T-helper 17 cell (primary cell): ENCODE results near the gene FRMD4A. TPM values are rescaled to one million over a fixed set of nuclear protein-coding genes. Genes with fewer than 3 reads are reported as not detected.

Experiments used
- ATAC-seq: fragments of 150-1000 bp; cut with Tn5 transposase; 2 replicates; pipeline ENCODE4 v1.10.0; 2021; ENCODE audit warnings: mild to moderate bottlenecking, moderate library complexity
- DNase-seq, 3 donors: peaks; one replicate each; pipeline versions ENCODE4 v3.0.0 to v3.0.0-alpha.2; 2020 to 2021
- H3K9me3 ChIP-seq: one replicate; pipeline ENCODE4 v1.7.0; 2013; ENCODE audit warnings: low read length, mild to moderate bottlenecking; ENCODE audit not compliant: control insufficient read depth, poor library complexity, severe bottlenecking
- H3K27ac Mint-ChIP-seq: one replicate; pipeline ENCODE4 v1.8.0; 2022; ENCODE audit warnings: mild to moderate bottlenecking, moderate library complexity, mixed read lengths
- H3K27me3 Mint-ChIP-seq: one replicate; pipeline ENCODE4 v1.8.0; 2022; ENCODE audit warnings: mixed read lengths
- H3K36me3 Mint-ChIP-seq: one replicate; pipeline ENCODE4 v1.8.0; 2022; ENCODE audit warnings: low read depth, mixed read lengths
- H3K4me1 Mint-ChIP-seq: one replicate; pipeline ENCODE4 v1.8.0; 2022; ENCODE audit warnings: mild to moderate bottlenecking, mixed read lengths
- H3K4me3 Mint-ChIP-seq: one replicate; pipeline ENCODE4 v1.8.0; 2022; ENCODE audit warnings: mild to moderate bottlenecking, moderate library complexity, mixed read lengths
- total RNA-seq, 4 donors: library from RNA in 2 of 4; stranded (reverse) in 2 of 4; gene quantifications; one replicate each; pipeline ENCODE4 v1.2.3 and lab custom pipeline; 2022 to 2026

Gene FRMD4A
- total RNA-seq, 2 donors from 2014 or later, result 1.3 to 2.7 TPM

GRCh38 chr10:14299556-14299955, 31.2 kb downstream of the FRMD4A start:
- H3K36me3 Mint-ChIP-seq, result peaks cover 3% of the 10 kb centered on the region
- DNase-seq, result no peak
- no peak overlapping the region for H3K4me3 Mint-ChIP-seq
- no peak for ATAC-seq
- H3K27ac Mint-ChIP-seq, result no peak overlapping the region
- H3K9me3 ChIP-seq, result no peaks in the 10 kb centered on the region
- H3K27me3 Mint-ChIP-seq, result peaks cover 20% of the 10 kb centered on the region
- H3K4me1 Mint-ChIP-seq, result no peaks in the 10 kb centered on the region

- Mint-ChIP-seq H3K27ac (no peak overlapping the region), H3K36me3 (peaks cover 3% of the 10 kb centered on the region), H3K4me3 (no peak overlapping the region), H3K4me1 (no peaks in the 10 kb centered on the region), H3K27me3 (no peaks in the 10 kb centered on the region)
- ATAC-seq, result no peak
- DNase-seq, result no peak
- H3K9me3 ChIP-seq, result no peaks in the 10 kb centered on the region
Observed at GRCh38 chr10:14296065-14296709, 34.5 kb downstream of the FRMD4A start.

GRCh38 chr10:14294347-14295059, 36.2 kb downstream of the FRMD4A start:
- H3K36me3 Mint-ChIP-seq, result peaks cover 3% of the 10 kb centered on the region
- H3K9me3 ChIP-seq, result peaks cover 3% of the 10 kb centered on the region
- ATAC-seq, result no peak
- DNase-seq, result no peak
- H3K27me3 Mint-ChIP-seq, result peaks cover 5% of the 10 kb centered on the region
- no peak overlapping the region for H3K4me3 Mint-ChIP-seq
- H3K4me1 Mint-ChIP-seq, result no peaks in the 10 kb centered on the region
- no peak overlapping the region for H3K27ac Mint-ChIP-seq

- Mint-ChIP-seq H3K4me3 (no peak overlapping the region), H3K36me3 (peaks cover 3% of the 10 kb centered on the region), H3K27me3 (peaks cover 5% of the 10 kb centered on the region), H3K27ac (no peak overlapping the region), H3K4me1 (no peaks in the 10 kb centered on the region)
- H3K9me3 ChIP-seq, result peaks cover 3% of the 10 kb centered on the region
- DNase-seq, result no peak
- ATAC-seq, result no peak
Observed at GRCh38 chr10:14293526-14293925, 37.2 kb downstream of the FRMD4A start.

- ATAC-seq (no peak), DNase-seq (no peak)
- H3K4me1 Mint-ChIP-seq, result no peaks in the 10 kb centered on the region
- H3K27me3 Mint-ChIP-seq, result peaks cover 25% of the 10 kb centered on the region
- no peak overlapping the region for H3K27ac Mint-ChIP-seq
- H3K36me3 Mint-ChIP-seq, result no peaks in the 10 kb centered on the region
- H3K9me3 ChIP-seq, result peaks cover 3% of the 10 kb centered on the region
- no peak overlapping the region for H3K4me3 Mint-ChIP-seq
Observed at GRCh38 chr10:14291296-14291695, 39.4 kb downstream of the FRMD4A start.

- ATAC-seq, result no peak
- no peak overlapping the region for H3K4me3 Mint-ChIP-seq
- H3K9me3 ChIP-seq, result peaks cover 3% of the 10 kb centered on the region
- no peaks in the 10 kb centered on the region for H3K36me3 Mint-ChIP-seq
- H3K27ac Mint-ChIP-seq, result no peak overlapping the region
- no peak for DNase-seq
- H3K4me1 Mint-ChIP-seq, result no peaks in the 10 kb centered on the region
- peaks cover 50% of the 10 kb centered on the region for H3K27me3 Mint-ChIP-seq
Observed at GRCh38 chr10:14285941-14286560, 44.7 kb downstream of the FRMD4A start.

- H3K4me3 Mint-ChIP-seq, result no peak overlapping the region
- H3K27me3 Mint-ChIP-seq, result peaks cover 54% of the 10 kb centered on the region
- H3K4me1 Mint-ChIP-seq, result no peaks in the 10 kb centered on the region
- no peak overlapping the region for H3K27ac Mint-ChIP-seq
- no peaks in the 10 kb centered on the region for H3K9me3 ChIP-seq
- DNase-seq (no peak), ATAC-seq (no peak)
- no peaks in the 10 kb centered on the region for H3K36me3 Mint-ChIP-seq
Observed at GRCh38 chr10:14282276-14282675, 48.4 kb downstream of the FRMD4A start.

- Mint-ChIP-seq H3K27ac (no peak overlapping the region), H3K4me3 (no peak overlapping the region), H3K36me3 (no peaks in the 10 kb centered on the region), H3K4me1 (no peaks in the 10 kb centered on the region), H3K27me3 (peaks cover 36% of the 10 kb centered on the region)
- ATAC-seq (no peak), DNase-seq (no peak)
- H3K9me3 ChIP-seq, result no peaks in the 10 kb centered on the region
Observed at GRCh38 chr10:14278533-14278932, 52.2 kb downstream of the FRMD4A start.

GRCh38 chr10:14276210-14276609, 54.5 kb downstream of the FRMD4A start:
- no peaks in the 10 kb centered on the region for H3K9me3 ChIP-seq
- H3K36me3 Mint-ChIP-seq, result no peaks in the 10 kb centered on the region
- ATAC-seq, result no peak
- H3K4me3 Mint-ChIP-seq, result no peak overlapping the region
- no peak for DNase-seq
- peaks cover 25% of the 10 kb centered on the region for H3K27me3 Mint-ChIP-seq
- no peak overlapping the region for H3K27ac Mint-ChIP-seq
- H3K4me1 Mint-ChIP-seq, result no peaks in the 10 kb centered on the region

- no peaks in the 10 kb centered on the region for H3K9me3 ChIP-seq
- Mint-ChIP-seq H3K36me3 (no peaks in the 10 kb centered on the region), H3K4me1 (no peaks in the 10 kb centered on the region), H3K27ac (no peak overlapping the region), H3K27me3 (peaks cover 23% of the 10 kb centered on the region), H3K4me3 (no peak overlapping the region)
- ATAC-seq (no peak), DNase-seq (no peak)
Observed at GRCh38 chr10:14271621-14272020, 59.1 kb downstream of the FRMD4A start.

- no peaks in the 10 kb centered on the region for H3K36me3 Mint-ChIP-seq
- no peak overlapping the region for H3K4me3 Mint-ChIP-seq
- DNase-seq, result no peak
- ATAC-seq, result no peak
- no peak overlapping the region for H3K27ac Mint-ChIP-seq
- H3K27me3 Mint-ChIP-seq, result peaks cover 23% of the 10 kb centered on the region
- no peaks in the 10 kb centered on the region for H3K9me3 ChIP-seq
- H3K4me1 Mint-ChIP-seq, result no peaks in the 10 kb centered on the region
Observed at GRCh38 chr10:14270370-14270769, 60.4 kb downstream of the FRMD4A start.

- ATAC-seq (no peak), DNase-seq (no peak)
- H3K4me3 Mint-ChIP-seq, result no peak overlapping the region
- peaks cover 39% of the 10 kb centered on the region for H3K27me3 Mint-ChIP-seq
- no peaks in the 10 kb centered on the region for H3K36me3 Mint-ChIP-seq
- H3K9me3 ChIP-seq, result no peaks in the 10 kb centered on the region
- H3K27ac Mint-ChIP-seq, result no peak overlapping the region
- H3K4me1 Mint-ChIP-seq, result peaks cover 5% of the 10 kb centered on the region
Observed at GRCh38 chr10:14265709-14266108, 65.0 kb downstream of the FRMD4A start.

GRCh38 chr10:14262836-14263425, 67.8 kb downstream of the FRMD4A start:
- Mint-ChIP-seq H3K27ac (no peak overlapping the region), H3K4me3 (no peak overlapping the region), H3K27me3 (peaks cover 36% of the 10 kb centered on the region), H3K36me3 (no peaks in the 10 kb centered on the region), H3K4me1 (peaks cover 5% of the 10 kb centered on the region)
- DNase-seq (no peak), ATAC-seq (no peak)
- H3K9me3 ChIP-seq, result no peaks in the 10 kb centered on the region
